IPS DF 6.9 (cell line): Measurements from ENCODE around the gene PAMR1.

ENCODE experiments used
- DNase-seq: peaks from one replicate; pipeline ENCODE4 v3.0.0-alpha.2; 2013; ENCODE audit warnings: low read depth, low spot score
- H3K27ac ChIP-seq: one replicate; pipeline ENCODE4 v1.5.1; 2013; ENCODE audit warnings: low read length, control low read depth
- H3K27me3 ChIP-seq: 2 replicates; pipeline ENCODE4 v1.6.1; 2013; ENCODE audit warnings: mild to moderate bottlenecking, low read length; ENCODE audit not compliant: control insufficient read depth, insufficient read depth
- H3K36me3 ChIP-seq: 2 replicates; pipeline ENCODE4 v1.6.1; 2013; ENCODE audit warnings: low read length; ENCODE audit not compliant: control insufficient read depth, insufficient read depth
- H3K4me1 ChIP-seq: 2 replicates; pipeline ENCODE4 v1.6.1; 2013; ENCODE audit warnings: low read length; ENCODE audit not compliant: control insufficient read depth, insufficient read depth
- H3K4me3 ChIP-seq: 2 replicates; pipeline ENCODE4 v1.5.1; 2013; ENCODE audit warnings: mild to moderate bottlenecking, low read length
- H3K9me3 ChIP-seq: 2 replicates; pipeline ENCODE4 v1.6.1; 2013; ENCODE audit warnings: low read length, inconsistent platforms; ENCODE audit not compliant: control insufficient read depth, insufficient read depth
- WGBS: extraction: QIAGEN DNeasy Blood & Tissue Kit; methylation state at CpG from one replicate; pipeline ENCODE4 v1.1.7; 2013; ENCODE audit warnings: mixed read lengths, missing lambda C conversion rate; ENCODE audit not compliant: insufficient read length, insufficient coverage; 5-methylcytosine and 5-hydroxymethylcytosine counted together

PAMR1 gene

GRCh38 chr11:35525501-35526175 lies at the start of gene PAMR1:
Gene PAMR1, minus strand, starts transcription at chr11:35525616. Its CDS starts 31 bp downstream, at chr11:35525585.
- no CpG with 5 or more reads among the region's 34 CpGs for WGBS
- Histone ChIP-seq H3K4me1 (peaks cover 5% of the 10 kb centered on the region), H3K36me3 (no peaks in the 10 kb centered on the region), H3K4me3 (peak within 1 kb of the TSS; percentile 42; the same call in 1 of the 2 replicates), H3K27ac (no peak within 1 kb of the TSS), H3K9me3 (no peaks in the 10 kb centered on the region), H3K27me3 (no peaks in the 10 kb centered on the region; the same call in 1 of the 2 replicates)
- DNase-seq, result peak; percentile 41

GRCh38 chr11:35571696-35572095 lies 46.3 kb upstream of the PAMR1 start:
- H3K27me3 ChIP-seq, result no peaks in the 10 kb centered on the region
- DNase-seq, result no peak
- no peaks in the 10 kb centered on the region for H3K36me3 ChIP-seq
- H3K9me3 ChIP-seq, result no peaks in the 10 kb centered on the region
- WGBS, result no CpG with 5 or more reads among the region's 3 CpGs
- H3K4me1 ChIP-seq, result no peaks in the 10 kb centered on the region
- no peak overlapping the region for H3K27ac ChIP-seq
- no peak overlapping the region for H3K4me3 ChIP-seq

- Histone ChIP-seq H3K27ac (no peak overlapping the region), H3K27me3 (no peaks in the 10 kb centered on the region), H3K9me3 (no peaks in the 10 kb centered on the region), H3K4me3 (no peak overlapping the region), H3K36me3 (no peaks in the 10 kb centered on the region), H3K4me1 (no peaks in the 10 kb centered on the region)
- DNase-seq, result no peak
- WGBS, result no CpG with 5 or more reads among the region's 1 CpG
Measured at GRCh38 chr11:35567737-35568465, 42.5 kb upstream of the PAMR1 start.

- H3K27me3 ChIP-seq, result no peaks in the 10 kb centered on the region
- H3K36me3 ChIP-seq, result no peaks in the 10 kb centered on the region
- WGBS, result no CpG with 5 or more reads among the region's 3 CpGs
- DNase-seq, result no peak
- H3K9me3 ChIP-seq, result no peaks in the 10 kb centered on the region
- H3K4me3 ChIP-seq, result no peak overlapping the region
- no peak overlapping the region for H3K27ac ChIP-seq
- no peaks in the 10 kb centered on the region for H3K4me1 ChIP-seq
Measured at GRCh38 chr11:35566885-35567284, 41.5 kb upstream of the PAMR1 start.

GRCh38 chr11:35566181-35566580 lies 40.8 kb upstream of the PAMR1 start:
- no CpG with 5 or more reads among the region's 4 CpGs for WGBS
- Histone ChIP-seq H3K9me3 (no peaks in the 10 kb centered on the region), H3K4me1 (no peaks in the 10 kb centered on the region), H3K36me3 (no peaks in the 10 kb centered on the region), H3K4me3 (no peak overlapping the region), H3K27ac (no peak overlapping the region), H3K27me3 (no peaks in the 10 kb centered on the region)
- no peak for DNase-seq

GRCh38 chr11:35564245-35564595 lies 38.8 kb upstream of the PAMR1 start:
- Histone ChIP-seq H3K9me3 (no peaks in the 10 kb centered on the region), H3K4me3 (no peak overlapping the region), H3K27me3 (no peaks in the 10 kb centered on the region), H3K27ac (no peak overlapping the region), H3K4me1 (0 out of 2 replicates have a peak, but pooled peaks cover 1% of the 10 kb centered on the region), H3K36me3 (no peaks in the 10 kb centered on the region)
- no peak for DNase-seq
- no CpG with 5 or more reads among the region's 4 CpGs for WGBS

- Histone ChIP-seq H3K36me3 (no peaks in the 10 kb centered on the region), H3K4me1 (0 out of 2 replicates have a peak, but pooled peaks cover 1% of the 10 kb centered on the region)
- WGBS, result no CpG with 5 or more reads among the region's 6 CpGs
Measured at GRCh38 chr11:35563484-35564244, 38.2 kb upstream of the PAMR1 start.

GRCh38 chr11:35559949-35560348 lies 34.5 kb upstream of the PAMR1 start:
- Histone ChIP-seq H3K27ac (no peak overlapping the region), H3K4me3 (no peak overlapping the region), H3K27me3 (no peaks in the 10 kb centered on the region), H3K9me3 (no peaks in the 10 kb centered on the region), H3K4me1 (0 out of 2 replicates have a peak, but pooled peaks cover 1% of the 10 kb centered on the region), H3K36me3 (no peaks in the 10 kb centered on the region)
- no peak for DNase-seq
- no CpG with 5 or more reads among the region's 5 CpGs for WGBS

More at GRCh38 chr11:35563484-35564244, 38.2 kb upstream of the PAMR1 start:
- H3K27me3 ChIP-seq, result no peaks in the 10 kb centered on the region
- H3K9me3 ChIP-seq, result no peaks in the 10 kb centered on the region
- H3K27ac ChIP-seq, result no peak overlapping the region
- DNase-seq, result no peak
- H3K4me3 ChIP-seq, result no peak overlapping the region

GRCh38 chr11:35558513-35558912 lies 33.1 kb upstream of the PAMR1 start:
- Histone ChIP-seq H3K27ac (no peak overlapping the region), H3K9me3 (no peaks in the 10 kb centered on the region), H3K4me1 (0 out of 2 replicates have a peak, but pooled peaks cover 1% of the 10 kb centered on the region), H3K4me3 (no peak overlapping the region), H3K36me3 (no peaks in the 10 kb centered on the region), H3K27me3 (no peaks in the 10 kb centered on the region)
- DNase-seq, result no peak
- no CpG with 5 or more reads among the region's 3 CpGs for WGBS

- Histone ChIP-seq H3K36me3 (no peaks in the 10 kb centered on the region), H3K9me3 (no peaks in the 10 kb centered on the region), H3K27ac (no peak overlapping the region), H3K27me3 (no peaks in the 10 kb centered on the region), H3K4me1 (0 out of 2 replicates have a peak, but pooled peaks cover 1% of the 10 kb centered on the region), H3K4me3 (no peak overlapping the region)
- no peak for DNase-seq
Measured at GRCh38 chr11:35555488-35555887, 30.1 kb upstream of the PAMR1 start.
